ENCODE data around the gene TBC1D30.
"Not testable (repeated sequence)": the region's sequence is repeated elsewhere in the genome, so short reads cannot be mapped to it uniquely, and the experiment has no call there.

The TBC1D30 gene

DNA sequence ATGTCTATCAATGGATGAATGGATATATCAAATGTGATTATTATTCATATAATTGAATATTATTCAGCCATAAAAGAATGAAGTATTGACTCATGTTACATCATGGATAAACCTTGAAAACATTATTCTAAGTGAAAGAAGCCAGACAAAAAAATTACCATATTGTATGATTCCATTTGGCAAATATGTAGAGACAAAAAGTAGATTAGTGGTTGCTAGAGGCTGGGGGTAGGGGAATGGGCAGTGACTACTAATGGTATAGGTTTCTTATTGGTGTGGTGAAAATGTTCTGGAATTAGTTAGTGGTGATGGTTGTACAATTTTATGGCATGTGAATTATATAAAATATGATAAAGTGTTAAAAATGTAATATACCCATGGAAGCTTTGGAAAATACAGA, 33.4 kb upstream of the TBC1D30 start:
- H3K27ac ChIP-seq (ENCODE audit: low read depth, low read length, severe bottlenecking): no peak overlapping the region
- H3K9me3 ChIP-seq (ENCODE audit: control insufficient read depth, low read length): no peaks in the 10 kb centered on the region

DNA sequence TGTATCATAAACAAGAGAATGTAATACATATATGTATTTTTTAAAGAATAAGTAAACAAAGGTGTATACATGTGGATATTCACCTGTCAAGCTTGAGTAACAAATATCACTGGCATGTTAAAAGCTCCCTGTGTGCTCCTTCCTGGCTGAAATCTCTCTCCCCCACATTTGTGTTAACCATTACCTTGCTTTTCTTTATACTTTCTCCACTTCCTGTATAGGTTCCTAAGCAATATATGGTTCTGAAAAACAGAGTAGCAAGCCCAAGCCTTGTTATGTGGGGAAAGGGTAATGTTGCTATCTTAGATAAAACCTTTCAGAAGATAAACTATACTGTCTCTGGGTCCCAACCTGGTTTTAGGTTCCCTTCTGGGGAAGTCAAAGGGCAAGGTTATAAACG, 32.3 kb upstream of the TBC1D30 start:
- H3K9me3 ChIP-seq (ENCODE audit: control insufficient read depth, low read length): no peaks in the 10 kb centered on the region
- no peaks in the 10 kb centered on the region for H3K4me1 ChIP-seq (ENCODE audit: control insufficient read depth, insufficient read depth, low read length, poor library complexity, severe bottlenecking)
- no peak overlapping the region for H3K4me3 ChIP-seq (ENCODE audit: extremely low read depth, insufficient read depth, low read length, poor library complexity, severe bottlenecking)
- 100% methylated on average over 1 of the region's 1 CpG for WGBS, 2 experiments (ENCODE audit: insufficient coverage in 2 of 2)
- no peaks in the 10 kb centered on the region for H3K36me3 ChIP-seq (ENCODE audit: control insufficient read depth, insufficient read depth, low read length)
- H3K27ac ChIP-seq (ENCODE audit: low read depth, low read length, severe bottlenecking): no peak overlapping the region

More for the DNA sequence above, 33.4 kb upstream of the TBC1D30 start:
- no peak overlapping the region for H3K4me3 ChIP-seq (ENCODE audit: extremely low read depth, insufficient read depth, low read length, poor library complexity, severe bottlenecking)
- no peaks in the 10 kb centered on the region for H3K4me1 ChIP-seq (ENCODE audit: control insufficient read depth, insufficient read depth, low read length, poor library complexity, severe bottlenecking)
- H3K36me3 ChIP-seq (ENCODE audit: control insufficient read depth, insufficient read depth, low read length): no peaks in the 10 kb centered on the region

DNA sequence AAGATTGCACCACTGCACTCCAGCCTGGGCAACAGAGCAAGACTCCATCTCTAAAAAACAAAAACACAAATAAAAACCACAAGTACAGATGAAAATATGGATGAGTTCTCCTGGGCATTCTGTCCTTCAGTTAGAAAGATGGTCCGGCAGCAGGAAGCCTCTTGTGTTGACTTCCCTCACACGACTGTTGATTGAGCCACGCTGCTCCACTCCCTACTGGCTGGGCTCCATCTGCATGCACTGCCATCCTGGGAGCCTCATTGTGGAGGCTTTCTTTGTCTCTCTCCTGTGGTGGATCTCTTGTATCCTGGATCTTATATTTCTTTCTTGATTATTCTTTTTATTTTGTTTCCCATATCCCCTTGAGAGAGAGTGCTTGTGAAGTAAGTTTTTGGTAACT, 30.8 kb upstream of the TBC1D30 start:
- H3K9me3 ChIP-seq (ENCODE audit: control insufficient read depth, low read length): no peaks in the 10 kb centered on the region
- no peak overlapping the region for H3K27ac ChIP-seq (ENCODE audit: low read depth, low read length, severe bottlenecking)
- no peaks in the 10 kb centered on the region for H3K36me3 ChIP-seq (ENCODE audit: control insufficient read depth, insufficient read depth, low read length)
- no peaks in the 10 kb centered on the region for H3K4me1 ChIP-seq (ENCODE audit: control insufficient read depth, insufficient read depth, low read length, poor library complexity, severe bottlenecking)
- 76 to 85% methylated on average over 3 of the region's 3 CpGs for WGBS, 2 experiments (ENCODE audit: insufficient coverage in 2 of 2)
- no peak overlapping the region for H3K4me3 ChIP-seq (ENCODE audit: extremely low read depth, insufficient read depth, low read length, poor library complexity, severe bottlenecking)

DNA sequence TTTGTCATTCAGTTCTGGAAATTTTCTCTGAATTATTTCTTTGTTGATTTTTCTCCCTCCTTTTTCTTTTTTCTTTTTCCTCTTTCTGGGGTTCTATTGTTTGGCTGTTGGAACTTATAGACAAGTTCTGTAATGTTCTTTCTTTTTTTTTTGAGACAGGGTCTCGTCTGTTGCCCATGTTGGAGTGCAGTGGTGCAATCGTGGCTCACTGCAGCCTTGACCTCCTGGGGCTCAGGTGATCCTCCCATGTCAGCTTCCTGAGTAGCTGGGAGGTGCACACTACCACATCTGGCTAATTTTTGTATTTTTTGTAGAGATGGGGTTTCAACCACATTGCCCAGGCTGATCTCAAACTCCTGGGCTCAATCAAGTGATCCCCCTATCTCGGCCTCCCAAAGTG, 30.1 kb upstream of the TBC1D30 start:
- Histone ChIP-seq H3K27ac (ENCODE audit: low read depth, low read length, severe bottlenecking) (no peak overlapping the region), H3K36me3 (ENCODE audit: control insufficient read depth, insufficient read depth, low read length) (no peaks in the 10 kb centered on the region), H3K4me1 (ENCODE audit: control insufficient read depth, insufficient read depth, low read length, poor library complexity, severe bottlenecking) (no peaks in the 10 kb centered on the region), H3K4me3 (ENCODE audit: extremely low read depth, insufficient read depth, low read length, poor library complexity, severe bottlenecking) (no peak overlapping the region), H3K9me3 (ENCODE audit: control insufficient read depth, low read length) (no peaks in the 10 kb centered on the region)
- WGBS, 2 experiments (ENCODE audit: insufficient coverage in 2 of 2): 86 to 100% methylated on average over 1 to 2 of the region's 3 CpGs

DNA sequence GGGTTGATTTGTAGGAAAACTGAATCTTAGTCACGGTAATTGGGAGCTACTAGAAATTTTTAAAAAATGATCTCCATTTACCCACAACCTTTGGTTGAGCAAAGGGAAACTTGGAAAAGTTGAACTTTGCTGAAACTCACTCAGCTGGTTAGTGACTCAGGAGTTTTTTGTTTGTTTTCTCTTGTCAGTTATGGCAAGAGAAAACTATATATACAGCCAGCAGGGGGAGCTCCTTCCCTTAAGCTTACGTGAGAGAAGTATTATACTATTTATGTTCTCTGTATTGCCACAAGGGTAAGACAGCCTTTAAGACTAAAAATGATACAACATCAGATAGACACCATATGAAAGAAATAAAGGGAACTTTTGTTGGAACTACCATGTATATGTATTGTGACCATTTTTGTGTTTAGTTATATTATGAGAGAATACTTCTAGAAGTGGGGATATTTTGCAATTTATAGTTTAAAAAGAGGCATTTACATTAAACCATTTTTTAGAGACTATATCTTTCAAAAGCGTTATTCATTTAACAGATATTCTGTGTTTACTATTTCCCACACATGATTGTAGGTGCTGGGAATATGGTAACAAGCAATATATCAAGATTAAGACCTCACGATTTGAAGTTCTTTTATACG, 28.1 kb upstream of the TBC1D30 start:
- no CpG with 5 or more reads among the region's 5 CpGs for WGBS, 2 experiments (ENCODE audit: insufficient coverage in 2 of 2)
- Histone ChIP-seq H3K36me3 (ENCODE audit: control insufficient read depth, insufficient read depth, low read length) (no peaks in the 10 kb centered on the region), H3K9me3 (ENCODE audit: control insufficient read depth, low read length) (no peaks in the 10 kb centered on the region), H3K4me3 (ENCODE audit: extremely low read depth, insufficient read depth, low read length, poor library complexity, severe bottlenecking) (no peak overlapping the region), H3K4me1 (ENCODE audit: control insufficient read depth, insufficient read depth, low read length, poor library complexity, severe bottlenecking) (no peaks in the 10 kb centered on the region), H3K27ac (ENCODE audit: low read depth, low read length, severe bottlenecking) (no peak overlapping the region)

DNA sequence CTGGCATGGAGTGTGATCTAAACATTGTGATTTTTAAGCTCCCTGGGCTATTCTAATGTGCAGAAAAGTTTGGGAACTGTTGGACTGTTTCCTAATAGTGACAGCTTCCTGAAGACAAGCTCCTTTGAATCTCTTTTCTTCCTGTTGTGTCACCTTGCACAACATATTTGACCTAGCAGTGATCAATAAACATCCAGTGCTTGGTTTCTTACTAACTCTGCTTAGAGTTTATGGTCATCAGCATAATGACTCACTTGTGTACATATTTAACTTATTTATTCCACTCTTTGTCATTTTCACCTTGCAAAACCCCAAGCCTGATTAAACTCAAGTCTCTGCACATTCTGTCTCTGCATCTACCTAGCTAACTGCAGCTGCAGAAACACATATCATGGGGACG, 27.3 kb upstream of the TBC1D30 start:
- H3K9me3 ChIP-seq (ENCODE audit: control insufficient read depth, low read length): no peaks in the 10 kb centered on the region
- no peak overlapping the region for H3K4me3 ChIP-seq (ENCODE audit: extremely low read depth, insufficient read depth, low read length, poor library complexity, severe bottlenecking)
- H3K27ac ChIP-seq (ENCODE audit: low read depth, low read length, severe bottlenecking): no peak overlapping the region
- no peaks in the 10 kb centered on the region for H3K4me1 ChIP-seq (ENCODE audit: control insufficient read depth, insufficient read depth, low read length, poor library complexity, severe bottlenecking)
- WGBS, 2 experiments (ENCODE audit: insufficient coverage in 2 of 2): 71 to 82% methylated on average over 1 of the region's 1 CpG
- H3K36me3 ChIP-seq (ENCODE audit: control insufficient read depth, insufficient read depth, low read length): no peaks in the 10 kb centered on the region

DNA sequence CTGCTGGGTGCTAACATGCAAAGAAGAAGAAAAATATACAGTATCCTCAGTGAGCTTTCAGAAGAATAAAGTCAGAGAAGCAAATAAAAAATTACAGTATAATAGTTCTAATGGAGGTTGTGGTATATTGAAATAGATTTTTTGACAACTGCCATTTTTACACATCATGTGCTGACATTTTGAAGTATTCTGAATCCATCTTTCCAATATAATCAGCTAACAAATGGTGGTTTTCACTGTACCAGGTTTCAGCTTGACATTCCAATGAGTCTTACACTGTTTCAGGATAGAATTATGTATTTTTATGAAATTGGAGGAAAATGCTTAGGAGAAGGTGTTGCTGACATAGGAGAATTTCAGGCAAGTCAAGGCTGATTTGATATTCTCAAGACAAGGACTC, 26.3 kb upstream of the TBC1D30 start:
- H3K27ac ChIP-seq (ENCODE audit: low read depth, low read length, severe bottlenecking): no peak overlapping the region
- no peaks in the 10 kb centered on the region for H3K36me3 ChIP-seq (ENCODE audit: control insufficient read depth, insufficient read depth, low read length)

DNA sequence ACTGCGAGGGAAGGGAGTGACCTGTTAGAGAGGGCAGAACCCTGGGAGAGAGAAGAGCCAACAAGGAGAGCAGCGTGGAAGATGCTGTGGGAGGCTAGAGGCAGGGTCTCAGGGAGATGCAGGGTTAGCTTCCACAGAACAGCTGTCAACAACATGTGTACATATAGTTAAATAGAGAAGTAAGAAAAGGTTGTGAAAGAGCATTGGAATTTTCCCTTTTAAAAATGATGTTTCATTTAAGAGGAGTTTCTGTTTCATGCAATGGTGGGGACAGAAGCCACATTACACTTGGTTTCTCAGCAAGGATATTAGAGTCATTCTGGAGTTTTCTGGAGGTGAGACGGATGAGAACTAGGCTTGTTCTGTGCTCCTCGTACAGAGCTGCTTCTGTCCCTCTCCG, 23.8 kb upstream of the TBC1D30 start:
- 75 to 82% methylated on average over 1 of the region's 5 CpGs for WGBS, 2 experiments (ENCODE audit: insufficient coverage in 2 of 2)
- H3K4me1 ChIP-seq (ENCODE audit: control insufficient read depth, insufficient read depth, low read length, poor library complexity, severe bottlenecking): no peaks in the 10 kb centered on the region
- H3K9me3 ChIP-seq (ENCODE audit: control insufficient read depth, low read length): no peaks in the 10 kb centered on the region
- H3K36me3 ChIP-seq (ENCODE audit: control insufficient read depth, insufficient read depth, low read length): no peaks in the 10 kb centered on the region
- H3K4me3 ChIP-seq (ENCODE audit: extremely low read depth, insufficient read depth, low read length, poor library complexity, severe bottlenecking): no peak overlapping the region
- H3K27ac ChIP-seq (ENCODE audit: low read depth, low read length, severe bottlenecking): no peak overlapping the region

More for the DNA sequence above, 26.3 kb upstream of the TBC1D30 start:
- Histone ChIP-seq H3K9me3 (ENCODE audit: control insufficient read depth, low read length) (no peaks in the 10 kb centered on the region), H3K4me1 (ENCODE audit: control insufficient read depth, insufficient read depth, low read length, poor library complexity, severe bottlenecking) (no peaks in the 10 kb centered on the region), H3K4me3 (ENCODE audit: extremely low read depth, insufficient read depth, low read length, poor library complexity, severe bottlenecking) (no peak overlapping the region)

DNA sequence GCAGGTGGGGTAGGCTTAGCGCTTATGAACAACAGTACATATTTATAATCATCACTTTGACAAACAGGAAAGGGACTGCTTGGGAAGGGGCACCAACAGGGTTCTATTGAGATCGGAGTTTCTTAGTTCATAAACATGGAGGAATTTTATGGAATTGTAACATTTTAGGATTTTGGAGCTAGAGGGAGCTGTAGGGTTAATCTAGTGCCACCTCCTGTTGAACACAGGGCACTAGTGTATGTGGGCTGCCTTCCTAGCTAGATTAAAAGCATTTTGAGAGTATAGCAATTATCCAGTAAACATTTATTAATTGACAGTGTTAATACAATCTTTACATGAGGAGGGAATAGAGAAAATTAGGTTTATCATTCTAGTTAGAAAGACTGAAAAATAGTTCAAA, 23.1 kb upstream of the TBC1D30 start:
- 25 to 88% methylated on average over 1 of the region's 2 CpGs for WGBS, 2 experiments (ENCODE audit: insufficient coverage in 2 of 2)
- H3K4me1 ChIP-seq (ENCODE audit: control insufficient read depth, insufficient read depth, low read length, poor library complexity, severe bottlenecking): no peaks in the 10 kb centered on the region
- no peaks in the 10 kb centered on the region for H3K36me3 ChIP-seq (ENCODE audit: control insufficient read depth, insufficient read depth, low read length)

DNA sequence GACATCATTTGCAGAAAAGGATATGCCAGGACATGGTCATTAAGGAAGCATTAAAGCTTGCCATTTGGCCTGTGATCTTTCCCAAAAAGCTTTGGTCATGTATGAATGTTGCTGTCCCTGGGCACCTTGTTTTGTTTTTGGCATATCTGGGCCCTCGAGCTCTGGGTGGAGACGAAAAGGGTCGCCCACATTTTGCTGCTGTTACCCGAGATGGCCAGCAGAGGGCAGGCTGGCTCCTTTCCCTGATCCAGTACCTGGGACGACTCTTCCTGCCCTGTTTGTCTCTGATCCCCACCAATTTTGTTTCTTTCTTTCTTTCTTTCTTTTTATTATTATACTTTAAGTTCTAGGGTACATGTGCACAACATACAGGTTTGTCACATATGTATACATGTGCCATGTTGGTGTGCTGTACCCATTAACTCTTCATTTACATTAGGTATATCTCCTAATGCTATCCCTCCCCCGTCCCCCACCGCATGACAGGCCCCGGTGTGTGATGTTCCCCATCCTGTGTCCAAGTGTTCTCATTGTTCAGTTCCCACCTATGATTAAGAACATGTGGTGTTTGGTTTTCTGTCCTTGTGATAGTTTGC, 22.2 kb upstream of the TBC1D30 start:
- H3K4me1 ChIP-seq (ENCODE audit: control insufficient read depth, insufficient read depth, low read length, poor library complexity, severe bottlenecking); H3K27ac ChIP-seq (ENCODE audit: low read depth, low read length, severe bottlenecking); H3K36me3 ChIP-seq (ENCODE audit: control insufficient read depth, insufficient read depth, low read length); H3K9me3 ChIP-seq (ENCODE audit: control insufficient read depth, low read length); H3K4me3 ChIP-seq (ENCODE audit: extremely low read depth, insufficient read depth, low read length, poor library complexity, severe bottlenecking): not testable (repeated sequence)
- 13 to 16% methylated on average over 4 of the region's 8 CpGs for WGBS, 2 experiments (ENCODE audit: insufficient coverage in 2 of 2)

More for the DNA sequence above, 23.1 kb upstream of the TBC1D30 start:
- no peak overlapping the region for H3K4me3 ChIP-seq (ENCODE audit: extremely low read depth, insufficient read depth, low read length, poor library complexity, severe bottlenecking)
- no peaks in the 10 kb centered on the region for H3K9me3 ChIP-seq (ENCODE audit: control insufficient read depth, low read length)
- H3K27ac ChIP-seq (ENCODE audit: low read depth, low read length, severe bottlenecking): no peak overlapping the region

DNA sequence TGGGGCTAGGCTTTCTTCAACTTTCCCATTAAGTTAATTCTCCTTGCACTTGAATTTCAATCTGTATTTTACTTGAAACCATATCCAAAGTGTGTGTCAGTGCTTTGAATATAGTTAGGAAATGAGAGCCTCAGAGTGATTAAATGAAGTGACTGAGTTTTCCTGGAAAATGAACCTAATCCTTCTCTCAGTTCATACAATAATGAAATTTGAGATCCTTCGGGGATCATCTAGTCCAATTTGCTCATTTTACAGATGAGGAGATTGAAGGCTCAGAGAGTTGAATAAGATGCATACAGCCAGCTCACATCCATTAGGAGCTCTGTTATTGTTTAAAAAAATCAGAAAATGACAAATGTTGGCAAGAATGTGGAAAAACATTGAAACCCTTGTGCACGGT, 18.3 kb upstream of the TBC1D30 start:
- Histone ChIP-seq H3K27ac (ENCODE audit: low read depth, low read length, severe bottlenecking) (no peak overlapping the region), H3K4me1 (ENCODE audit: control insufficient read depth, insufficient read depth, low read length, poor library complexity, severe bottlenecking) (no peaks in the 10 kb centered on the region), H3K36me3 (ENCODE audit: control insufficient read depth, insufficient read depth, low read length) (no peaks in the 10 kb centered on the region), H3K4me3 (ENCODE audit: extremely low read depth, insufficient read depth, low read length, poor library complexity, severe bottlenecking) (no peak overlapping the region), H3K9me3 (ENCODE audit: control insufficient read depth, low read length) (no peaks in the 10 kb centered on the region)
- WGBS, 2 experiments (ENCODE audit: insufficient coverage in 2 of 2): 88 to 100% methylated on average over 1 of the region's 2 CpGs
